ENCODE results near the gene CABCOCO1.
"Not testable (repeated sequence)": the region's sequence is repeated elsewhere in the genome, so short reads cannot be mapped to it uniquely, and the experiment has no call there.

CABCOCO1 gene

DNA sequence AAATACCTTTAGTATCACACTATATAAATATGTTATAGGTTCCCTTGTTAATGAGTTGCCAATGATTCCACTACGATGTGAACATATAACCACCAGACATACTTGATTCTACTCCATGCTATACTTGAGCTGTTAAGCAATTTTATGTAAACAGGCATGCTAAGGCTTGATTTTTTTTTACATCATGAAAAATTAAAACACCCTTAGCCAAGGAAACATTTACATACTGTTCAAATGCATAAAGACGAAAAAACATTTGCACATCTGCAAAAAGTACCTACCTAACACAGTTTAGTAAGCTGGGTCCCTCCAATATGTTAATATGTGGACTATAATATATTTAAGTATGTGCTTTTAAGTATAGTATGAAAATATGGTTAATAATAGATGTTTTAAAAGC, 9.0 kb upstream of the CABCOCO1 start:
- no peak for DNase-seq

GRCh38 chr10:61655335-61655851, 7.3 kb upstream of the CABCOCO1 start:
- no peak for DNase-seq

GRCh38 chr10:61663466-61663865, 737 bp downstream of the CABCOCO1 start:
- DNase-seq = no peak

- no peak for DNase-seq
Observed at GRCh38 chr10:61664985-61665384, 2.3 kb downstream of the CABCOCO1 start.

DNA sequence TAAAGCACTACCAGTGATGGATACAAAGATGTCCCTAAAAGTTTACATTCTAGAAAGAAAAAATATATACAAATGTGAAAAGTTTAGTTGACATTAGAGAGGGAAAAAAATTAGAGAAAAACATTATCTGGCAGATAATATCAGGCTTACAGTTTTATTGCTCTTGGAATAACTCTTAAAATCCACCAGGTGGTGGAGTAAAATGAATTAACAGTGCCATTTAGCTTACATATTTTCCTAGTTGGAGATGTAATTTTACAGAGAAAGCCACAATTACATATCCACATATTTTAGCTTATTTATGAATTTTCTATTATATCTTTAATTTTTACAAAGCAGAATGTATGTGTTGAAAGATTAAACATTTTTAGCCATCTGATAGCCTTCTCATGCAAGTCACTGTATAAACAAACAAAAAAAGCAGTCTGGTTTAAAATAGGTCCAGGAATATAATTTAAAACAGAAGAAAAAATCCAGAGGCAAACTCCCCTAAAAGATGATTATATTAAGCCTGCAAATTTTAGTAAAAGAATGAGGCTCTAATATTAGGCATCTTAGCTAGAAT, 6.5 kb downstream of the CABCOCO1 start:
- DNase-seq = no peak

DNA sequence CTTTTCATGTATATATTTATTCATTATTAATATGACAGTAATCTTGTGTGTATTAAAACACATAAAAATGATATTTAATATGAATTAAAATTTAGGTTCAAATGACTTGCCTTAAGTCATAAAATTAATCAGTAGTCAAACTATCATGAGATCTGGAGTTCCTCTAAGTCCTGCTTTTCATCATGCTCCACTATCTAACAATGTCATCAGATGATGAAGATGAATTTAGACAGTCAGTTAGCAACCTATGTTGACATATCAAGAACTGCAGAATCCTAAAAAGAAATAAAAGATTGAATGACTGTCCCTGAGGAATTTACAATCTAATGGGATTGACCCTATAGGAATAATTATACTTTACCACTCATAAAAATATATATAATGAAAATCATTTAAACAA, 7.1 kb downstream of the CABCOCO1 start:
- no peak for DNase-seq

DNA sequence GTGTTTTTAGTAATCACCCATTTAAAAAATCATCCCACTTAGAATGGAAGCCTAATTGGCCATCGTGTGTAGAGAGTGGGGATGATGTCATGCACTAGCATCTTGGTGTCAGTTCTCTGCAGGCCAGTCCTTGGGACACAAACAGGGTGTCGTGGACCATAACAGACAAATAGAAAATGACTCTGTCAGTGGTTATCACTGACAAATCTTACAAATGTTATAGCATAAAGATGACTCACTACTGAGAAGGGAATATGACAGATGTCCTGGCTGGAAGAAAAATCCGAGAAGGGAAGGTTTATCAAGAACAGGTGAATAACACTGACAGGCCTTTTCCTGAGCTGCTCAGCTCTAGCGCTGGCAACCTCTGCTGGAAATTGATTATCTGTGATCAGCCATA, 10.6 kb downstream of the CABCOCO1 start:
- no peak for DNase-seq

- DNase-seq = no peak
Observed at GRCh38 chr10:61682323-61682722, 19.6 kb downstream of the CABCOCO1 start.

DNA sequence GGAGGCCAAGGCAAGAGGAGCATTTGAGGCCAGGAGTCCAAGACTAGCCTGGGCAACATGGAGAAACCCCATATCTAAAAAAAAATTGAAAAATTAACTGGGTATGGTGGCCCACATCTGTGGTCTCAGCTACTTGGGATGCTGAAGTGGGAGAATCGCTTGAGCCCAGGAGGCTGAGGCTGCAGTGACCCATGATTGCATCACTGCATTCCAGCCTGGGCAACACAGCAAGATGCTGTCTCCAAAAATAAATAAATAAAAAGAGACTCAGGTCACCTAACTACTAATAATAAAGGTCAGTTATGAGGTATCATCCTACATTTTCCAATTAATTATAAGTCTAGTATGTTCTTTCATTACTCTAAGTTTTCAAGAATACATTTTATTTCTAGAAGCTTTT, 20.6 kb downstream of the CABCOCO1 start:
- DNase-seq = no peak

- no peak for DNase-seq
Observed at GRCh38 chr10:61684894-61685507, 22.3 kb downstream of the CABCOCO1 start.

DNA sequence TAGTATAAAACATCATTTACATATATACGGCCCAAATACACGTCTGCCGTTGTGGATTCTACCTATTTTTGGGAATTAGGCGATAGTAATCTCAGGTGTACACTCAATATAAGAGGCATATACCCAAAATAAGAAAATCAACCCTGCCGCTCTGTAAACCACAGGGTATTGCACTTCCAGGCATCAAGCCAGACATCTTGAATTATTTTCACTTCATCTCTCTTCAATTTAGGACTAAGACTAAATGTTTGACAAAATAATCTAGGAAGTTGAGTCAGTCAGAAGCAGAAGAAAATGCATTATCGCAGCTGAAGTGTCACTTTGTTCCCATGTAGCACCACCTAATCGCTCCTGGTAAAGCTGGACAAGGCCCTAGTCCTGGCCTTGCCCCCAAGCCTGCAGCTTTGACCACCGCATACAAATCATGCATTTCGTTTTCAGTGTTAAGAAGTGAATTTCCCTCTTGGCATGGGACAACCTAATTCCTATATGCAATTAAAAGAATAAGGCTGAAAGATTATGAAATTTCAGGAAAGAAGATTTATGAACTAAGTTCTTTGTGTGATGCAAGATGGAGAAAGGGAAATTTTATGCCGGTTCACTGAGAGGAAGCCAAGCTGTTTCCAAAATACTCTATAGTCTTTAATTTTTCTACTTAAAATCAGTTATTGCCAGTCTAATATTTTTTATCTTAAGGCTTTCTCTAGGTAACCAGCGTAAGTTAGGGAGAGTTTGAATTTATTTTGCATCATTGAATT, 26.0 kb downstream of the CABCOCO1 start:
- no peak for DNase-seq

- DNase-seq = not testable (repeated sequence)
Observed at GRCh38 chr10:61691667-61692066, 28.9 kb downstream of the CABCOCO1 start.

DNA sequence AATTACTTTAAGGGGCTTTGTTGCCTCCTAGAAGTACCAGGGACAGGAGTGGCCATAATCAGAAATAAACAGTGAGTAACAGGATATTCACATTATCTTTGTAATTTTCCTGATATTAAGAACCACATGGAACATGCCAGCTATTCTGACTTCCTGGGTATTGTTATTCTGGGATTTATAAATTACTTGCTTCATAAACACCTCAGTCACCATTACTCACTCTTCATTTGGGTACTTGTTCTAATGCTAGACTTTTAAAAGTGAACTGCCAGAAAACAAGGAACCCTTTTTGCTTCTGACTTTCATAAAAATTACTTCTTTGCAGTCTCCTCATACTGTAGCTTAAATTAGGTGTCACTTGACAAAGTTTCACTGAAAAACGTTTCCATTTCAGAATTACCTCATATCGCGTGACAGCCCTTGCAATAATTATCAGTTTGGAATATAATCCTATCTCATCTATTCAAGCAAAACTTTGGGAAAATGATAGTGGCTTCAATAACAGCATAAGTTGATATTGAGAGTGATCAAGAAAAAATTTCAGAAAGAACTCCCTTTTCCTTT, 29.8 kb downstream of the CABCOCO1 start:
- no peak for DNase-seq

- DNase-seq = no peak
Observed at GRCh38 chr10:61698968-61699655, 36.4 kb downstream of the CABCOCO1 start.

- no peak for DNase-seq
Observed at GRCh38 chr10:61701055-61701705, 38.5 kb downstream of the CABCOCO1 start.

DNA sequence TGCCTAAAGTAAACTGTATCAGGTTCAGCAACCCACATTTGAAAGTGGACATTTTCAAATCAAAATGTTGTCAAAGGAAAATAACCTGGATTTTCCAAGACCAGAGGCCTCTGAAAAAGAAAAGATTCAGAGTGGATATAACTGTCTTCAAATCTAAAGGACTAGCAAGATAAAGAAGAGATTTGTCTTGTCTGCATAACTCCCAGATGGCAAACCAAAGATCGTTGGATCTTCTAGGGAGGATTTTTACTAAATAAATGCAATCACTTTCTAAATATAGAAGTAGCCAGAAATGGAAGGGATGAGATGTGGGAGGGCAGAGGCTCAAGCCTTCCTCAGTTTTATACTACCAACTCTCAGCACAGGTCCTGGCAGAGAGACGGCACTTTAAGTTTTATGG, 39.0 kb downstream of the CABCOCO1 start:
- DNase-seq = no peak

- DNase-seq = no peak
Observed at GRCh38 chr10:61702584-61702983, 39.9 kb downstream of the CABCOCO1 start.

- no peak for DNase-seq
Observed at GRCh38 chr10:61705022-61705613, 42.4 kb downstream of the CABCOCO1 start.

- no peak for DNase-seq
Observed at GRCh38 chr10:61708846-61709245, 46.1 kb downstream of the CABCOCO1 start.

- not testable (repeated sequence) for DNase-seq
Observed at GRCh38 chr10:61712105-61712504, 49.4 kb downstream of the CABCOCO1 start.

DNA sequence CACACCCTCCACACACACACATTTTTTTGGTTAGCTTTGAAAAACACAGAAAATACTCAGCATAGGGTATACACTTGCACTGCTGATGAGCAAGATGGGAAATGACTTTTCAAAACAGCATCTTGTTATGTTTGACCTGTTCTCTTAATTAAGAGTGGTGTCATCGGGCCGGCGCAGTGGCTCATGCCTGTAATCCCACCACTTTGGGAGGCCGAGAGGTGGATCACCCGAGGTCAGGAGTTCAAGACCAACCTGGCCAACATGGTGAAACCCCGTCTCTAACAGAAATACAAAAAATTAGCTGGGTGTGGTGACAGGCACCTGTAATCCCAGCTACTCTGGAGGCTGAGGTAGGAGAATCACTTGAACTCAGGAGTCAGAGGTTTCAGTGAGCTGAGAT, 56.7 kb downstream of the CABCOCO1 start:
- not testable (repeated sequence) for DNase-seq

DNA sequence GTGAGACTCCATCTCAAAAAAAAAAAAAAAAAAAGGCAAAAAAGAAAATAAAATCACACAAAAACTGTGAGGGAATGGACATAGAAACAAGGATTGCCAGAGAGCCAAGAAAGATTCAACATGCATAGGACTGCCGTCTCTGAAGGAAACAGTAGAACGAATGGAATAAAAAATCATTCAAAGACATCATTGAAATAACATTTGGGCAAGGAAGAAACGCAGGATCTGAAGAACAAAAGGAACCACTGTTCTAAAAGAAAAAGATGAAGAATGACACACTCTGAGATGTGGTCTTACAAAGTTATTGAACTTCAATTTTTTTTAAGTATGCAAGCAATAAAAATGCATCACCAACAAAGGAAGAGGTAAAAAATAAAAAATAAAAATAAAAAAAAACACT, 57.2 kb downstream of the CABCOCO1 start:
- DNase-seq = no peak
